ENCODE results near the gene NUP214.
"Not testable (repeated sequence)": the region's sequence is repeated elsewhere in the genome, so short reads cannot be mapped to it uniquely, and the experiment has no call there.

The NUP214 gene

DNA sequence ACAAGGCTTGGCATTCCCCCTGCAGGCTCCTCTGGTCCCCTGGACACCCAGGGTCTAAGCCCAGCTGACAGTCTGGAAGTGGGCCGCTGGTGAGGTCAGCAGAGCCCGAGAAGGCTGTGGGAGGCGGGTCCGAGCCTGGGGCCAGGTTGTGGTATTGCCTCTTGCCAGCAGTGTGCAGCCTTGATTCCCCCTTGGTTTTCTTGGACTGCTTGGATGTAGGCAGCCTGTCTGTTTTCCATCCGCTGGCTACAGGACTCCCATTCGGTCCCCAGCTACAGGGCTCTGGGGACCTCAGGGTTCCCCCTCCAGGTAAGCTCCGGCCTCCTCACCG, 27.5 kb upstream of the NUP214 start:
- TF ChIP-seq, protein P1, sequence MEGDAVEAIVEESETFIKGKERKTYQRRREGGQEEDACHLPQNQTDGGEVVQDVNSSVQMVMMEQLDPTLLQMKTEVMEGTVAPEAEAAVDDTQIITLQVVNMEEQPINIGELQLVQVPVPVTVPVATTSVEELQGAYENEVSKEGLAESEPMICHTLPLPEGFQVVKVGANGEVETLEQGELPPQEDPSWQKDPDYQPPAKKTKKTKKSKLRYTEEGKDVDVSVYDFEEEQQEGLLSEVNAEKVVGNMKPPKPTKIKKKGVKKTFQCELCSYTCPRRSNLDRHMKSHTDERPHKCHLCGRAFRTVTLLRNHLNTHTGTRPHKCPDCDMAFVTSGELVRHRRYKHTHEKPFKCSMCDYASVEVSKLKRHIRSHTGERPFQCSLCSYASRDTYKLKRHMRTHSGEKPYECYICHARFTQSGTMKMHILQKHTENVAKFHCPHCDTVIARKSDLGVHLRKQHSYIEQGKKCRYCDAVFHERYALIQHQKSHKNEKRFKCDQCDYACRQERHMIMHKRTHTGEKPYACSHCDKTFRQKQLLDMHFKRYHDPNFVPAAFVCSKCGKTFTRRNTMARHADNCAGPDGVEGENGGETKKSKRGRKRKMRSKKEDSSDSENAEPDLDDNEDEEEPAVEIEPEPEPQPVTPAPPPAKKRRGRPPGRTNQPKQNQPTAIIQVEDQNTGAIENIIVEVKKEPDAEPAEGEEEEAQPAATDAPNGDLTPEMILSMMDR (IDR thresholded peaks at IDR 0.05; ENCODE audit: extremely low read depth, missing control alignments): no peak

DNA sequence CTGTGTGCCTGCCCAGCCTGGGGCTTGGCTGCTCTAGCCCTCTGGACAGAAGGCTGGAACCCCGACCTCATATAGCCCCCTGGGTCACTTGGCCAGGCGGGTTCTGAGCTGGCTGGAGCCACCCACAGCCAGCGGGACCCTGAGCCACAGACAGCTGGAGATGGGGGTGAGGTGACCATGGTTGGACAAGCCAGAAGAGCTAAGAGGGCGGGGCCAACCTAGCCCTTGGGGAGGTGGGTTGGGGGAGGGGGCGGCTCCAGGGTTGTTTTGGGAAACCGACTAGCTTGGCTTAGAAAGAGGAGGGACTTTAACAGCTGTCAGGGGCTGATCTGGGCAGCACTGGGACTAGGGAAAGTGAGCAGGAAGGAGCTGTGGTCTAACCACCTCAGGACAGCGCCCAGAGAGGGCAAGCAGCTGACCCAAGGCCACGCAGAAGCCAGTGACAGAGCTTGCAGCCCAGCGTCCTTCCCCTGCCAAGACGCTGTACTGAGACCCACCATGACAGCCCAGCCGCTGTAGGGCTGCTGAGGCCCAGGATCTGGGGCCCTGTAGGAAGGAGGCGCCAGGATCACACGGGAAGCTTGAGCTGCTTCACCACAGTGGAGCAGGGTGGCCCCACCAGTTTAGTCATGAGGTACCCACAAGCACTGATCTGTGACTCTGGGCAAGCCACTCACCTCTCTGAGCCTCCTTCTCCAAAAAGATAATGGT, 26.8 kb upstream of the NUP214 start:
- DNase-seq (ENCODE audit: low spot score): no peak
- TF ChIP-seq, protein P1 (IDR thresholded peaks at IDR 0.05; ENCODE audit: extremely low read depth, missing control alignments): no peak

More for the DNA sequence above, 27.5 kb upstream of the NUP214 start:
- no peak for DNase-seq (ENCODE audit: low spot score)

DNA sequence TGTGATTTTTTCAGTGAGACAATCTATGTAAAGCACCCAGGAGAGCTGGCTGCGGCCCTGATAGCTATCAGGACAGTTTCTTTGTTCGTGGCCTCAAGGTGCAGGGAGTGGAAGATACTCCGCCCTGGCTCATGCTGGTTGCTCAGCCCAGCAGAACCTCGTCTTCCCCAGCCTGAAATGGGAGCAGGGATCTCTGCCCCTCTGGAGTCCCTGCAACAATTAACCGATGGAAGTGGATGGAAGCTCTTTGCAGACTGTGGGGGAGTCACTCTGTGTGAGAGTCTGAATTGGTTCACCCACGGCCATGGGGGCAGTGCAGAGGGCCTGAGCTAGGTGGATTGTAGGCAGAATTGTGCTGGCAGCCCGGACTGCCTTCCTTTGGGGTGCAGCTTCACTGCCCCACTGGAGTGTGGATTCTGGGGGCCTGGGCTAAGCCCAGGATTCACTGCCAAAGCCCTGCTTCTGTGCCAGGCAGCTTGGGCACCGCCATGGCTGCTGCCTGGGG, 26.2 kb upstream of the NUP214 start:
- TF ChIP-seq, protein P1 (IDR thresholded peaks at IDR 0.05; ENCODE audit: extremely low read depth, missing control alignments): no peak
- no peak for DNase-seq (ENCODE audit: low spot score)

DNA sequence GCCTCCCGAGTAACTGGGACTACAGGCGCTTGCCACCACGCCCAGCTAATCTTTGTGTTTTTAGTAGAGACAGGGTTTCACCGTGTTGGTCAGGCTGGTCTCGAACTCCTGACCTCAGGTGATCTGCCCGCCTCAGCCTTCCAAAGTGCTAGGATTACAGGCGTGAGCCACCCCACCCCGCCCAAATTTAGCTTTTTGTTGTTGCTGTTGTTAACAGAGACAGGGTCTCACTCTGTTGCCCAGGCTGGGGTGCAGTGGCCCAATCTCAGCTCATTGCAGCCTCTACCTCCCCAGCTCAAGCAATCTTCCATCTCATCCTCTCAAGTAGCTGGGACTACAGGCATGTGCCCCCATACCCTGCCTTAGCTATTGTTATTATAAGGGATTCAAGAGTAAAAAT, 25.5 kb upstream of the NUP214 start:
- DNase-seq (ENCODE audit: low spot score): not testable (repeated sequence)

DNA sequence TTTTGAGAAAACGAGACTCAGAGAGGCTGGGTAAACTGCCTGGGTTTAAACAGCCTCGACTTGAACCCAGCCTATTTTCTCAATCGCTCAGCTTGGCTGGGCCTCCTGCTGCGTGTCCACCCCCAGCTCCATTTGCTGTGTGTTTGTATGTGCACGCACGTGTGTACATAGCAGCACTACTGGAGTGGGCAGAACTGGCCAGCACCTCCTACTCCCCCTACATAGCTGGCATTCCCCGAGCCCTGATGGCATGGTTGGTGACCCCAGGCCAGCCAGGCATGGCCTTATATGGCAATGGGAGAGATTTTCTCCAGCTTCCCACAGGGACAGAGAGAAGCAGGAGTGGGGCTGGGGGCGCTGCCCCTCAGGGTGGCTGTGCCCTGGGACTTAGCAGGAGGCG, 24.9 kb upstream of the NUP214 start:
- no peak for DNase-seq (ENCODE audit: low spot score)
- TF ChIP-seq, protein P1 (IDR thresholded peaks at IDR 0.05; ENCODE audit: extremely low read depth, missing control alignments): no peak

DNA sequence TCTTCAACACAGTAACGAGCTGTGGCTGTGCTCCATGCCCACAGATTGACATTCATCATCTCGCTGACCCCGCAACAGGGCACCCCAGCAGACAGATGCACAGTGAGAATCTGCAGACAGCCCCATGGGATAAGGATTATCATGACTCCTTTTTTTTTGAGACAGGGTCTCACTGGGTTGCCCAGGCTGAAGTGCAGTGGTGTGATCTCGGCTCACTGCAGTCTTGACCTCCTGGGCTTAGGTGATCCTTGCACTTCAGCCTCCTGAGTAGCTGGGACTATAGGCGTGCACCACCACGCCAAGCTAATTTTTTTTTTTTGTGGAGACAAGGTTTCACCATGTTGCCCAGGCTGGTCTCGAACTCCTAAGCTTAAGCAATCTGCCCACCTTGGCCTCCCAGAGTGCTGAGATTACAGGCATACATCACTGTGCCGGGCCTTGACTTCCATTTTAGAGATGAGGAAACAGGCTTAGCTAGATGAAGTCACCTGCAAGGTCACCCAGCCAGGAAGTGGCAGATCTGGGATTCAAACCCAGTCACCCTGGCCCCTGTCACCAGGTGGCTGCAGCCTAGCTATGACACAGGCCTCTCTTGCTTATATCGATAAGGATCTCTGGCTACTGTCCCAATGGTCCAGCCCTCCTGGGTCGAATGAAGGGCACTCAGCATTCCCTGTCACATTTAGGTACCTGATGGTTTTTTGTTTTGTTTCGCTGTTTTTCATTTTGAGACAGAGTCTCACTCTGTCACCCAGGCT, 24.0 kb upstream of the NUP214 start:
- TF ChIP-seq, protein P1 (IDR thresholded peaks at IDR 0.05; ENCODE audit: extremely low read depth, missing control alignments): no peak
- no peak for DNase-seq (ENCODE audit: low spot score)

DNA sequence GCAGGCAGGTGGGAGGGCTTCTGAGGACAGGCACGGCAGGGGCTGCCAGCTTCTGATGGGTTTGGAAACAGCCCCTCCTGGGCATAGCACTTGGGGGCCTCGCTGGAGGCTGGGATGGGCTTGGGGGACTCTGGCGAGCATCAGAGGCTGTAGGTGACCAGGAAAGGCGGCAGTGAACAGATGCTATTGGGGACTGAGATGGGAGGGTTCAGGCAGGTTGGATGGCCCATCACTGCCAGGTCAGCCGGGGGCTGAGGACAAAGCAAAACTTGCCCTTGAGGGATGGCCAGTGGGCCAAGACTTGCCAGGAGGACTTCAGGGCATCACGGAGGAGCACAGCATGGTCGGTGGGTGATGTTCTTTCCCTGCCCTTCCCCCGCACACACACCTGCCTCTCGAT, 22.4 kb upstream of the NUP214 start:
- no peak for DNase-seq (ENCODE audit: low spot score)
- TF ChIP-seq, protein P1 (IDR thresholded peaks at IDR 0.05; ENCODE audit: extremely low read depth, missing control alignments): no peak
